Mucosa of stomach (tissue), 1 donor: ENCODE data around the gene C1QTNF7.

Source experiments
- H3K27me3 ChIP-seq: one replicate; pipeline ENCODE4 v1.7.0; 2013; ENCODE audit warnings: mild to moderate bottlenecking, low read length; ENCODE audit not compliant: control insufficient read depth, insufficient read depth
- H3K36me3 ChIP-seq: one replicate; pipeline ENCODE4 v1.7.0; 2013; ENCODE audit warnings: low read length; ENCODE audit not compliant: control insufficient read depth, insufficient read depth
- H3K4me1 ChIP-seq: one replicate; pipeline ENCODE4 v1.7.0; 2013; ENCODE audit warnings: mild to moderate bottlenecking, low read length; ENCODE audit not compliant: control insufficient read depth, insufficient read depth
- H3K4me3 ChIP-seq: one replicate; pipeline ENCODE4 v1.7.0; 2013; ENCODE audit warnings: low read length
- H3K9ac ChIP-seq: one replicate; pipeline ENCODE4 v1.7.0; 2013; ENCODE audit warnings: mild to moderate bottlenecking, low read length, moderate library complexity
- H3K9me3 ChIP-seq: one replicate; pipeline ENCODE4 v1.7.0; 2013; ENCODE audit warnings: mild to moderate bottlenecking, low read length, moderate library complexity; ENCODE audit not compliant: control insufficient read depth
- donor health status: Pancreatic carcinoma.

C1QTNF7 gene

GRCh38 chr4:15444276-15444675 lies 16.4 kb downstream of the C1QTNF7 start:
- Histone ChIP-seq H3K4me3 (no peak overlapping the region), H3K4me1 (no peaks in the 10 kb centered on the region), H3K27me3 (no peaks in the 10 kb centered on the region), H3K36me3 (no peaks in the 10 kb centered on the region), H3K9ac (no peak overlapping the region), H3K9me3 (no peaks in the 10 kb centered on the region)

GRCh38 chr4:15444879-15445547 lies 17.2 kb downstream of the C1QTNF7 start:
- Histone ChIP-seq H3K9ac (no peak overlapping the region), H3K4me3 (no peak overlapping the region), H3K9me3 (no peaks in the 10 kb centered on the region), H3K27me3 (no peaks in the 10 kb centered on the region), H3K4me1 (no peaks in the 10 kb centered on the region), H3K36me3 (no peaks in the 10 kb centered on the region)

GRCh38 chr4:15451181-15451865 lies 23.5 kb downstream of the C1QTNF7 start:
- no peak overlapping the region for H3K9ac ChIP-seq

GRCh38 chr4:15451866-15452765 lies 24.3 kb downstream of the C1QTNF7 start:
- Histone ChIP-seq H3K9ac (no peak overlapping the region), H3K4me1 (peaks cover 8% of the 10 kb centered on the region), H3K36me3 (no peaks in the 10 kb centered on the region), H3K4me3 (no peak overlapping the region), H3K9me3 (no peaks in the 10 kb centered on the region), H3K27me3 (no peaks in the 10 kb centered on the region)

More at GRCh38 chr4:15451181-15451865, 23.5 kb downstream of the C1QTNF7 start:
- H3K4me3 ChIP-seq, result no peak overlapping the region
- no peaks in the 10 kb centered on the region for H3K36me3 ChIP-seq
- H3K9me3 ChIP-seq, result no peaks in the 10 kb centered on the region
- H3K4me1 ChIP-seq, result peaks cover 8% of the 10 kb centered on the region
- H3K27me3 ChIP-seq, result no peaks in the 10 kb centered on the region

- Histone ChIP-seq H3K4me3 (no peak overlapping the region), H3K27me3 (no peaks in the 10 kb centered on the region), H3K9ac (no peak overlapping the region), H3K4me1 (peaks cover 8% of the 10 kb centered on the region), H3K9me3 (no peaks in the 10 kb centered on the region), H3K36me3 (no peaks in the 10 kb centered on the region)
Observed at GRCh38 chr4:15455290-15455689, 27.5 kb downstream of the C1QTNF7 start.

- Histone ChIP-seq H3K9me3 (no peaks in the 10 kb centered on the region), H3K27me3 (no peaks in the 10 kb centered on the region), H3K4me3 (no peak overlapping the region)
Observed at GRCh38 chr4:15457406-15458201, 29.8 kb downstream of the C1QTNF7 start.

GRCh38 chr4:15458616-15459015 lies 30.8 kb downstream of the C1QTNF7 start:
- H3K27me3 ChIP-seq, result no peaks in the 10 kb centered on the region
- H3K4me3 ChIP-seq, result no peak overlapping the region
- H3K9me3 ChIP-seq, result no peaks in the 10 kb centered on the region
- H3K9ac ChIP-seq, result no peak overlapping the region
- H3K4me1 ChIP-seq, result no peaks in the 10 kb centered on the region
- H3K36me3 ChIP-seq, result no peaks in the 10 kb centered on the region

More at GRCh38 chr4:15457406-15458201, 29.8 kb downstream of the C1QTNF7 start:
- Histone ChIP-seq H3K36me3 (no peaks in the 10 kb centered on the region), H3K4me1 (no peaks in the 10 kb centered on the region), H3K9ac (no peak overlapping the region)

GRCh38 chr4:15459706-15460105 lies 31.9 kb downstream of the C1QTNF7 start:
- Histone ChIP-seq H3K27me3 (no peaks in the 10 kb centered on the region), H3K9me3 (no peaks in the 10 kb centered on the region), H3K4me1 (no peaks in the 10 kb centered on the region), H3K36me3 (no peaks in the 10 kb centered on the region), H3K9ac (no peak overlapping the region), H3K4me3 (no peak overlapping the region)

GRCh38 chr4:15466596-15466995 lies 38.8 kb downstream of the C1QTNF7 start:
- Histone ChIP-seq H3K4me3 (no peak overlapping the region), H3K9me3 (no peaks in the 10 kb centered on the region), H3K9ac (no peak overlapping the region), H3K4me1 (no peaks in the 10 kb centered on the region), H3K36me3 (no peaks in the 10 kb centered on the region), H3K27me3 (no peaks in the 10 kb centered on the region)

GRCh38 chr4:15469402-15470127 lies 41.7 kb downstream of the C1QTNF7 start, which contains the start of gene CC2D2A:
Gene CC2D2A (plus strand): TSS chr4:15469882. CDS start chr4:15475933, 6,051 bp downstream.
- peak within 1 kb of the TSS; percentile 43 for H3K4me3 ChIP-seq
- no peaks in the 10 kb centered on the region for H3K36me3 ChIP-seq
- H3K9me3 ChIP-seq, result no peaks in the 10 kb centered on the region
- H3K9ac ChIP-seq, result peak within 1 kb of the TSS; percentile 11
- H3K4me1 ChIP-seq, result no peaks in the 10 kb centered on the region
- H3K27me3 ChIP-seq, result no peaks in the 10 kb centered on the region

- Histone ChIP-seq H3K27me3 (no peaks in the 10 kb centered on the region), H3K9me3 (no peaks in the 10 kb centered on the region), H3K4me3 (peak overlapping the region; percentile 43), H3K4me1 (no peaks in the 10 kb centered on the region), H3K36me3 (no peaks in the 10 kb centered on the region), H3K9ac (peak overlapping the region; percentile 11)
Observed at GRCh38 chr4:15470128-15470475, 42.3 kb downstream of the C1QTNF7 start.
